Effector memory CD4-positive, alpha-beta T cell (primary cell): ENCODE results near the gene FZD1.

Experiments
- DNase-seq, 3 donors: peaks; one replicate each; pipeline ENCODE4 v3.0.0-alpha.2; 2020
- H3K27ac ChIP-seq: 2 replicates; pipeline ENCODE4 v1.7.0; 2013; ENCODE audit warnings: mild to moderate bottlenecking, low read length, moderate library complexity; ENCODE audit not compliant: insufficient read depth, poor library complexity, severe bottlenecking
- H3K27me3 ChIP-seq: replicated peaks from 2 replicates; pipeline ENCODE4 v1.7.0; 2013; ENCODE audit warnings: mild to moderate bottlenecking, low read length; ENCODE audit not compliant: insufficient read depth, control insufficient read depth, poor library complexity, severe bottlenecking
- H3K36me3 ChIP-seq: 2 replicates; pipeline ENCODE4 v1.7.0; 2013; ENCODE audit warnings: mild to moderate bottlenecking, low read length, moderate library complexity; ENCODE audit not compliant: control insufficient read depth, insufficient read depth
- H3K4me1 ChIP-seq: 2 replicates; pipeline ENCODE4 v1.7.0; 2013; ENCODE audit warnings: low read length, mild to moderate bottlenecking; ENCODE audit not compliant: control insufficient read depth, insufficient read depth, poor library complexity, severe bottlenecking
- H3K4me3 ChIP-seq: 2 replicates; pipeline ENCODE4 v1.7.0; 2013; ENCODE audit warnings: low read length, low read depth, mild to moderate bottlenecking; ENCODE audit not compliant: insufficient read depth, poor library complexity, severe bottlenecking
- H3K9me3 ChIP-seq: 2 replicates; pipeline ENCODE4 v1.7.0; 2013; ENCODE audit warnings: mild to moderate bottlenecking, low read length, moderate library complexity; ENCODE audit not compliant: control insufficient read depth
- total RNA-seq, 3 donors: gene quantifications; one replicate each; lab custom pipeline; 2026; lab: John Stamatoyannopoulos, UW

The FZD1 gene
- total RNA-seq = 0 to 0.17 (median 0) reads per million in 3 donors

- H3K36me3 ChIP-seq = no peaks in the 10 kb centered on the region
- H3K27ac ChIP-seq = no peak within 1 kb of the TSS
- no peaks in the 10 kb centered on the region for H3K9me3 ChIP-seq
- no peaks in the 10 kb centered on the region for H3K27me3 ChIP-seq
- DNase-seq = no peak
- H3K4me1 ChIP-seq = no peaks in the 10 kb centered on the region
- peak within 1 kb of the TSS; percentile 49 for H3K4me3 ChIP-seq
Measured at GRCh38 chr7:91264046-91264923, at the start of gene FZD1. Gene FZD1 (plus strand): TSS chr7:91264433. CDS start chr7:91264881, 448 bp downstream.

- no peak for DNase-seq
- Histone ChIP-seq H3K27ac (no peak overlapping the region), H3K36me3 (no peaks in the 10 kb centered on the region), H3K27me3 (no peaks in the 10 kb centered on the region), H3K9me3 (no peaks in the 10 kb centered on the region), H3K4me3 (no peak overlapping the region), H3K4me1 (no peaks in the 10 kb centered on the region)
Measured at GRCh38 chr7:91226411-91226810, 37.8 kb upstream of the FZD1 start.

DNA sequence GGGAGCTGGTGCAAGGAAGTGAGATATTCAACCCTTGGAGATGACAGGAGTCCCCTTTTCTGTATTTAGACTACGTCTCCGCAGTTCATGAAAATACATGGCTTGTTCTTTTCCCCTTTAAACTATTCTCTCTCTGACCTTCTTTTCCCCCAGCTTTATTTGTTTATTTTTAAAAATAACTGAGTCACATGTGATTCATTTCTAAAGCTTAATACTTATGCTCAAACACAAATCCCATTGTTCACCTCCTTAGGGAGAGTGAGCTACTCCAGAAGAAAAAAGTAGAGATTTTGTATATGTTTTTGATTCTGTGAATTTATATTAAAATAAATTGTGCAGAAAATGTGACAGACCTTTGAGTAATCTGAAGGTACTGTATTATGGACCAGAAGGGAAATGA, 35.9 kb upstream of the FZD1 start:
- DNase-seq = no peak
- Histone ChIP-seq H3K27me3 (no peaks in the 10 kb centered on the region), H3K4me1 (no peaks in the 10 kb centered on the region), H3K27ac (no peak overlapping the region), H3K36me3 (no peaks in the 10 kb centered on the region), H3K9me3 (no peaks in the 10 kb centered on the region), H3K4me3 (no peak overlapping the region)

GRCh38 chr7:91228927-91229558, 35.2 kb upstream of the FZD1 start:
- Histone ChIP-seq H3K9me3 (no peaks in the 10 kb centered on the region), H3K4me3 (no peak overlapping the region), H3K27ac (no peak overlapping the region), H3K36me3 (no peaks in the 10 kb centered on the region), H3K27me3 (no peaks in the 10 kb centered on the region), H3K4me1 (no peaks in the 10 kb centered on the region)
- DNase-seq = no peak

- Histone ChIP-seq H3K4me3 (no peak overlapping the region), H3K9me3 (no peaks in the 10 kb centered on the region), H3K27ac (no peak overlapping the region), H3K27me3 (no peaks in the 10 kb centered on the region), H3K4me1 (no peaks in the 10 kb centered on the region), H3K36me3 (no peaks in the 10 kb centered on the region)
- no peak for DNase-seq
Measured at GRCh38 chr7:91230100-91230499, 34.1 kb upstream of the FZD1 start.

DNA sequence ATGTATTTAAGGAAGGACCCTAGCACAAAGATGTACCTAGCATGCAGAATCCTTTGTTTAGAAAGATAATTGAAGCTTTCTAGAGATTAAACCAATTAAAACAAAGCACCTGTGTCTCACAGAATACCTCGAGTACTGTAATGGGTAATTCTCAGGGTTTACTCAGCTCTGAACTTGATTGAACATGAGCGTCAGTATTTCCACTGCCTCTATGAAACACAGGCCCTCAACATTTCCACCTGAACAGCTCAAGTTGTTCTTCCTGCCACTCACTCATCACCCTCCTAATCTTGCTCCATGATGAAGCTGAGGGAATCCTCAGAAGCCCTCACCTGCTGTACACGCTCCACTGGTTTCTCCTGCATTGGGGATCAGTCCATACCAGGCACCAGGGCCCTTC, 33.7 kb upstream of the FZD1 start:
- Histone ChIP-seq H3K27me3 (no peaks in the 10 kb centered on the region), H3K4me1 (no peaks in the 10 kb centered on the region), H3K36me3 (no peaks in the 10 kb centered on the region), H3K4me3 (no peak overlapping the region), H3K9me3 (no peaks in the 10 kb centered on the region), H3K27ac (no peak overlapping the region)
- DNase-seq = no peak

DNA sequence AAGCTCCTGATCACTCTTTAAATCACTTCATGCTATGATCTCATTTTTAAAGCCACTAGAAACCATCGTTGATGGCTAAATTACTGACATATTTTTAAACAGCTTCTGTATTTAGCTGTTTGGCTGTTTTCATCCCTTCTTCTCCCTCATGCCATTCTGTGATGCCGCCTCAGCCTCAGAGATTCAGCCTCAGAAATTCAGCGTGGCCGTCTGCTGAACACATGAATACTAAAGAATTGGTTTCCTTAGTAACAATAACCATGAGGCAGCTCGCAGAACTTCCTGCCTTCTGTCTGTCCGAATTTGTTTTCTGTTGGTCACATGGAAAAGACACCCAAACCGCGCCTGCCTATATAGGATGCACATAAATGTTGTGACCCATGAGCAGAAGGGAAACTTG, 31.0 kb upstream of the FZD1 start:
- Histone ChIP-seq H3K36me3 (no peaks in the 10 kb centered on the region), H3K9me3 (no peaks in the 10 kb centered on the region), H3K27me3 (no peaks in the 10 kb centered on the region), H3K27ac (no peak overlapping the region), H3K4me1 (no peaks in the 10 kb centered on the region), H3K4me3 (no peak overlapping the region)
- no peak for DNase-seq

- H3K36me3 ChIP-seq = no peaks in the 10 kb centered on the region
- no peak overlapping the region for H3K4me3 ChIP-seq
- no peak for DNase-seq
- H3K4me1 ChIP-seq = no peaks in the 10 kb centered on the region
- H3K9me3 ChIP-seq = no peaks in the 10 kb centered on the region
- no peaks in the 10 kb centered on the region for H3K27me3 ChIP-seq
- no peak overlapping the region for H3K27ac ChIP-seq
Measured at GRCh38 chr7:91235211-91235832, 28.9 kb upstream of the FZD1 start.

DNA sequence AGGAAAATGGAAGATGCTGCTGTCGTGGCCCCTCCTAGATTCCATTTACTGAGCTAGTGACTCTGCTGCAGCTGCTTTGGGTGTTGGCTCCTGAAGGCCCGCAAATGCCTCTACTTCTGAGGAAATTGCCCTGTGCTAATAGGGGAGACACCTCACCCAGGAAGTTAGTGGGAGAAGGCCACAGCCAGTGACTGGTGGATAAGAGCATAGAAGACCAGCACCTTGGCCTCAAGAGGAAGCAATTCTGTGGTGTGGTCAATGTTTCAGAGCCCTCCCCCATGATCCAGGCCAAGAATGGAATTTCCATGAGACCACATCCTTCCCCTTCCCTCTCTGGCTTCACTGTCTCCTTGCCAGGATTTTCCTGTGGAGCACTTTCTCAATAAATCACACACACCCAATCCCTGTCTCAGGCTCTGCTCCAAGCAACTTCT, 25.0 kb upstream of the FZD1 start:
- Histone ChIP-seq H3K4me1 (no peaks in the 10 kb centered on the region), H3K4me3 (no peak overlapping the region), H3K27me3 (no peaks in the 10 kb centered on the region), H3K9me3 (no peaks in the 10 kb centered on the region), H3K27ac (no peak overlapping the region), H3K36me3 (no peaks in the 10 kb centered on the region)
- DNase-seq = no peak

- Histone ChIP-seq H3K4me3 (no peak overlapping the region), H3K4me1 (no peaks in the 10 kb centered on the region), H3K9me3 (no peaks in the 10 kb centered on the region), H3K27me3 (no peaks in the 10 kb centered on the region), H3K36me3 (no peaks in the 10 kb centered on the region), H3K27ac (no peak overlapping the region)
- DNase-seq = no peak
Measured at GRCh38 chr7:91239772-91240171, 24.5 kb upstream of the FZD1 start.
